ENCODE results near the gene GPS1.

GPS1 gene

DNA sequence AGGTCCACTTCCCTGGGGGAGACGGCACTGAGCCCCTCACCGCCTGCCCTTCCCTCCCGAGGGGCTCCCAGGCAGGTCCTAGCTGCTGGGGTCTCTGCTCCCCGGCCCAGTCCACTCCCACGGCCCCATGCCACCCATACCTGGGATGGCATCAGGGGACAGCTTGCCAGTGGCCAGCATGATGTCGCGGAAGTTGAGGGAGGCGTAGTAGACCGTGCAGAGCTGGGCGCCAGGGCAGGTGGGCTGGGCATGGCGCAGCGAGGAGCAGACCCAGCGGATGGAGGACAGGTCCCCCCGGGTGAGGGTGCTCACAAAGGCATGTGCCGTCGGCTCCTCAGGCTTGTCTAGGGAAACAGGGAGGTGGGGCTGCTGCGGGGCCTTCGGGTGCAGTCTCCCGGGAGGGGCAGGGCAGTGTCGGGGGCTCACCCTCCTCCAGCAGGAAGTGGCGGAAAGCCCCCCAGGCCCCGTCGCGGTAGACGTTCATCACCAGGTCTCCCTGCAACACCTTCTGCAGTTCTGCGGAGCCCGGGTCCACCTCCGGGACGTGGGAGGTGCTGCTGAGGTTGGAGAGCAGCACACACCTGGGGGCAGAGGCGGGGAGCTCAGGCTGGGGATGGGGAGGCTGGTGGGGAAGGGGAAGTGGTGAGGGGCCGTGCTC, 32.8 kb downstream of the GPS1 start:
- TF ChIP-seq, protein P1, sequence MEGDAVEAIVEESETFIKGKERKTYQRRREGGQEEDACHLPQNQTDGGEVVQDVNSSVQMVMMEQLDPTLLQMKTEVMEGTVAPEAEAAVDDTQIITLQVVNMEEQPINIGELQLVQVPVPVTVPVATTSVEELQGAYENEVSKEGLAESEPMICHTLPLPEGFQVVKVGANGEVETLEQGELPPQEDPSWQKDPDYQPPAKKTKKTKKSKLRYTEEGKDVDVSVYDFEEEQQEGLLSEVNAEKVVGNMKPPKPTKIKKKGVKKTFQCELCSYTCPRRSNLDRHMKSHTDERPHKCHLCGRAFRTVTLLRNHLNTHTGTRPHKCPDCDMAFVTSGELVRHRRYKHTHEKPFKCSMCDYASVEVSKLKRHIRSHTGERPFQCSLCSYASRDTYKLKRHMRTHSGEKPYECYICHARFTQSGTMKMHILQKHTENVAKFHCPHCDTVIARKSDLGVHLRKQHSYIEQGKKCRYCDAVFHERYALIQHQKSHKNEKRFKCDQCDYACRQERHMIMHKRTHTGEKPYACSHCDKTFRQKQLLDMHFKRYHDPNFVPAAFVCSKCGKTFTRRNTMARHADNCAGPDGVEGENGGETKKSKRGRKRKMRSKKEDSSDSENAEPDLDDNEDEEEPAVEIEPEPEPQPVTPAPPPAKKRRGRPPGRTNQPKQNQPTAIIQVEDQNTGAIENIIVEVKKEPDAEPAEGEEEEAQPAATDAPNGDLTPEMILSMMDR (IDR thresholded peaks at IDR 0.05; ENCODE audit: low read depth, low read length, missing control alignments): no peak
- DNase-seq (ENCODE audit: extremely low read depth, low read depth): no peak
- no peak overlapping the region for H3K4me3 ChIP-seq (replicated peaks; ENCODE audit: low read depth, low read length)

GRCh38 chr17:82085031-82085861, 33.5 kb downstream of the GPS1 start:
- TF ChIP-seq, protein P1 (IDR thresholded peaks at IDR 0.05; ENCODE audit: low read depth, low read length, missing control alignments): no peak
- no peak overlapping the region for H3K4me3 ChIP-seq (replicated peaks; ENCODE audit: low read depth, low read length)
- DNase-seq (ENCODE audit: extremely low read depth, low read depth): no peak

GRCh38 chr17:82085931-82086764, 34.5 kb downstream of the GPS1 start:
- TF ChIP-seq, protein P1 (IDR thresholded peaks at IDR 0.05; ENCODE audit: low read depth, low read length, missing control alignments): no peak
- no peak overlapping the region for H3K4me3 ChIP-seq (replicated peaks; ENCODE audit: low read depth, low read length)
- DNase-seq (ENCODE audit: extremely low read depth, low read depth): no peak

DNA sequence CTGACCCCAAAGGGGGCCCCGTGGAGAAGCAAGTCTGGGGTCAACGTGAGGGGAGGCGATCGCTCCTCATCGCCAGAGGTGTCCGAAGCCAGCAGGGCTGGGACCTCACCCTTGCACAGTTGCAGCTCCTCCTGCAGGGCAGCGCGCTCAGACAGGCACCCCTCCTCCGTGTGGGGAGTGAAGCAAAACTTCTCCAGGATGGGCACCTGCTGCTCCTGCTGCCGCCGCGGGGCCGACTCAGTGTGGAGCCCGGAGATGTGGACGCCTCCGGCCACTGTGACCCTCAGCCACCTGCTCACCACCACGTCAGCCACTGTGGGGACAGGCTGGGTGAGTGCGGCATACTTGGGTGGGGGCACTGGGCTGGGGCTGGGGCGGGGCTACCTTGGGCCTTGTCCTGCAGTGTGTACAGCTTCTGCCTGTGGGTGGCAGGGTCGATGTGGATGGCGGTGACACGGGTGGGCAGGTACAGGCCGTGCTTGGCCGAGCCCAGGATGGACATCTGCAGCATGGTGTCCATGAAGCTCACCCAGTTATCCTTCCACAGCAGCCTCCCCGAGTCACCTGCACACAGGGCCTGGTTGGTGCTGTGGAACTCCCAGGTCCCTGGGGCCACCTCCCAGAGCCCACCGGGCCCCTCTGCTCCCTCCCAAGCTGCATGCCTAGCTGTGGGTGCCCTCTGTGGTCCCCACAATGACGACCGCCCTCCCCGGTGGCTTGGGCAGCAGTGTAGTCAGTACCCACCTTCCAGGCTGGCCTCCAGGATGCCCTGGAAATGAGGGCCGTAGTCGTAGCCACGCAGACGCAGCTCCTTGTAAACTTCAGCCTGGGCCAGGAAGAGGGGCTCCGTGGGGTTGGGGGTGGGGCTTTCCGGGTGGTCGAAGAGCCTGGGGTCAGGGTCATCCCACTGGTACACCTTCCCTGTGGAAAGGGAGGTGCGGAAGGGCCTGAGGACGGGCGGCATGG, 35.5 kb downstream of the GPS1 start:
- DNase-seq (ENCODE audit: extremely low read depth, low read depth): no peak
- TF ChIP-seq, protein P1 (IDR thresholded peaks at IDR 0.05; ENCODE audit: low read depth, low read length, missing control alignments): no peak
- no peak overlapping the region for H3K4me3 ChIP-seq (replicated peaks; ENCODE audit: low read depth, low read length)

- TF ChIP-seq, protein P1 (IDR thresholded peaks at IDR 0.05; ENCODE audit: low read depth, low read length, missing control alignments): no peak
These were observed 36.5 kb downstream of the GPS1 start for GRCh38 chr17:82087961-82088837.

More at GRCh38 chr17:82087961-82088837, 36.5 kb downstream of the GPS1 start:
- no peak for DNase-seq (ENCODE audit: extremely low read depth, low read depth)
- no peak overlapping the region for H3K4me3 ChIP-seq (replicated peaks; ENCODE audit: low read depth, low read length)

All from HFF-Myc (cell line).